Retinal pigment epithelial cell (primary cell): ENCODE data around the gene SAPCD2.
A peak's percentile ranks its signal among the peaks of the same experiment; 100 is the strongest.

Experiments
- DNase-seq: peaks from one replicate; pipeline ENCODE4 v3.0.0-alpha.2; 2010; ENCODE audit warnings: low read depth
- H3K4me3 ChIP-seq: 2 replicates; pipeline ENCODE4 v1.5.1; 2011; ENCODE audit warnings: mild to moderate bottlenecking, low read length, control low read depth, moderate library complexity
- CTCF ChIP-seq: conservative IDR thresholded peaks from 2 replicates; pipeline ENCODE4 v1.5.1; 2011; ENCODE audit warnings: low read depth, low read length, control low read depth, inconsistent platforms

SAPCD2 gene

DNA sequence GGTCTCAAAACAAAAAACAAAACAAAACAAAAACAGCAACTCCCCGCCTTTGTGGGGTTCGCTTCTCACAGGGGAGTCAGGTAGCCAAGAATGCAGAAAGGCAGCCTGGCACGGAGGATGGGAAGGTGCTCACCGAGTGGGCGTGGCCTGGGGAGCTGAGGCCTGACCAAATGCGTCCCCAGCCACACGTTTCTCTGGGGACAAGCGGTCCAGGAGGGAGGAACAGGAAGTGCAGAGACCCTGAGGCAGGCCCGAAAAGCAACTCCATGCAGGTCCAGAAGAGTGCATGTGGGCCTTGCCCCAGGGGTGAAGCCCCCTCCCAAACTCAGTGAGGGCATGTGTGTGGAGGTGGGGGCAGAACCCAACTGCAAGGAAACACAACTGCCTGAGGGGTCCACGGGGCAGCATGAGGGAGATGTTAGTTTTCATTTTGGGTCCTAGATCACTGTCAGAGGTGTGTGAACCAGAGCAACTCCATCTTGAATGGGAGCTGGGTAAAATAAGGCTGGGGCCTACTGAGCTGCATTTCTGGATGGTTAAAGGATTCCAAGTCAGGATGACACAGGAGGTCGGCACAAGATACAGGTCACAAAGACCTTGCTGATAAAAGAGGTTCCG lies 4.4 kb upstream of the SAPCD2 start:
- DNase-seq = no peak
- no peak overlapping the region for H3K4me3 ChIP-seq
- TF ChIP-seq CTCF = no peak

DNA sequence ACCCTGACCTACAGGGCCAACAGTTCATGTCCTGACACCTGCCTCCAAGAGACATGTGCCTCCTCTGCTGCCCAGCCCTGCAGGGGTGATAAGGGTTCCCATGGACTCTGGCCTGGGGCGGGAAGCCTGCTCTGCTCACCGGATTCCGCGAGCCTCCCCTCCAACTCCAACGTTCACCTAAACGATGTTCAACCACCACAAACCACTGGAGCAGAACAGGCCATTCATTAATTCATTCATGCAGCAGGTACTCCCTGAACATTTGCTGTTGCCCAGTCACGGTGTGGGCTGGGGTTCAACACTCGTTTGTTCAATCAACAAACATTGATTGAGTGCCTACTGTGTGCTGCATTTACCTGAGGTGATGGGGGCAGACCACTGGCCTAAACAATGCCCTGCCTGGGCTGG lies 3.6 kb upstream of the SAPCD2 start:
- TF ChIP-seq CTCF = no peak
- H3K4me3 ChIP-seq = no peak overlapping the region
- DNase-seq = no peak

DNA sequence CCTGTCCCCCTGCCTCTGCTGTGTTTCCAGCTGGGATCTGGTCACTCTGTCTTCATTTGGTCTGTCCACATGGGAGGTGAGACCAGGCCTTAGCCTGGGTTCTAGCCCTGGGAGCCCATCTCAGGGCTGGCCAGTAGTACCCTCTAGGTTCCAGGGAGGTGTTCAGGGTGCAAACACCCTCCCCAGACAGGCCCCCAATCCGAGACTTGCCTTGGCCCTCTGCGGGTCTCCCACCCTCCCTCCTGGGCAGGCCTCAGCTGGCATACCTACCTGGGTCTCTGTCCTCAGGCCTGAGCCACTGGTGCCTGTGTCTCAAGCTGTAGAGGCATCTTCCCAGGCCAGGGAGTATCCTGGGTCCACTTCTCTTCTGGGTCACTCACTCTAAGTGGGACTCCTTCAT lies 925 bp upstream of the SAPCD2 start:
- no peak for TF ChIP-seq CTCF
- no peak for DNase-seq
- H3K4me3 ChIP-seq = no peak overlapping the region

- no peak for DNase-seq
- H3K4me3 ChIP-seq = peak overlapping the region; percentile 40
- TF ChIP-seq CTCF = no peak
Observed at GRCh38 chr9:137070906-137071275, 534 bp upstream of the SAPCD2 start.

- peak overlapping the region; percentile 37 for H3K4me3 ChIP-seq
- DNase-seq = no peak
- no peak for TF ChIP-seq CTCF
Observed at GRCh38 chr9:137069508-137070091, 757 bp downstream of the SAPCD2 start.

DNA sequence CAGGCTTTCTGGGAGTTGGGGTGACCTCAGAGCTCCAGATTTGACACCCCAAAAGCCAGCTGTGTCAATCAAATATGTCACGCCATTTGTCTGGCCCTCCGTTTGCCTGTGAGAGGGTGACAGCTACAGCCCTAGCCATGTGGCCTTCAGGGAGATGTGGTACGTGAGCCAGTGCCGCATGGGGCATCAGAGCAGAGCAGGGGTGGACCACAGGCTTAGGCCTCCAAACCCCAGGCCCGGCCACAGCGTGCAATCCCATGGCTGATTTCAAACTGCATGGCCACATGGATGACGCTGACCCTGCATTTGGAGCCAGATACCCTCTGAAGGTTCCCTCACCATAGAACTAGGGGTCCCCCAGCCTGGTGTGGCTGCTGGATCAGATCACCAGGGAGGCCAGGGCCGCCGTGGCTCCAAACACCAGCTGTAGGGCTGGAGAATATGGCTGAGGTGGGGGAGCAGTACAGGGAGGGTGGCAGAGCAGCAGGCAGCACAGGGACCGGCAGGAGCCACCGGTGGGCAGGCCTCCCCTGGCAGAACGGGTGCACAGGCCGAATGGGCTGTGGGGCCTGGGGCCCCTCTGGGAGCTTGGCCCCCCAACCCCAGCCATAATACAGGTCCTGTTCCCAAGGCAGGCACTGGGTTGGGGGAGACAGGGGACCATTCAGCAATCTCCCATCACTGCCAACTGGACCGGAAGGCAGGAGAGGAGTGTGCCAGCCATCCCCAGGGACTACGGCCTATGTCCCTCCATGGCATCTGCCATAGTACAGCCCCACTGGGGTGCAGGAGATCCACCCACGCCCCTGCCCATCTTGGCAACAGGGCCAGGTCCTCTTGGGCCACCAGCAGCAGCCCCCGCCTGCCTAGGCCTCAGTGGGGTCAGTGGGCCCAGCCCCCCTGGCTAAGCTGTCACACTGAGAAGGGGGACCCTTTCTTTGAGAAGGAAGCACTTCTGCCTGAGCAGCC lies 1.5 kb downstream of the SAPCD2 start:
- no peak for DNase-seq
- no peak for TF ChIP-seq CTCF
- H3K4me3 ChIP-seq = peak overlapping the region; percentile 37
